Measurements from ENCODE around the gene ADAMTS13.
A peak's percentile ranks its signal among the peaks of the same experiment; 100 is the strongest.

ADAMTS13 gene

GRCh38 chr9:133476941-133477340 lies 54.8 kb downstream of the ADAMTS13 start:
- no peak overlapping the region for H3K4me3 ChIP-seq (ENCODE audit: low read depth, low read length)
- in situ Hi-C loops (cut with HindIII; ENCODE audit: low sequenced_read_pairs): no loop called here
- no peak for DNase-seq (ENCODE audit: low read depth)
- no peak for TF ChIP-seq CTCF (IDR thresholded peaks at IDR 0.05; ENCODE audit: low read depth, low read length, missing control alignments)

DNA sequence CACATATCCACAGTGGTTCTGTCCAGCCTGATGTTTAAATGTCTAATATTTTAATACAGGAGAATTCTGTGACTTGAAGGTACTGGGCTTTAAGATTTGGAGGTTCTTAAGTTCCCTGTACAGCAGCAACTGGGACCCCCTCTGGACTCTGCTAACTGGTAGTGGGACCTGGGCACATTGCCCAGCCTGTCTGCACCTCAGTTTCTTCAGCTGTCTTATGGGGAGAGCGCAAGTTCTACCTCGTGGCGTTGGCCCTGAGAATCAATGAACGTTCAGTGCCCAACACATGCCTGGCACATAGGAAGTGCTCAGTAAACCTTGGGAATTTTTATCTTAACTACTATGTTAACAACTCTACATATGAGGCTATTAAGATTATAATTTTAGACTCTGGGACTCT lies 55.3 kb downstream of the ADAMTS13 start:
- H3K4me3 ChIP-seq (ENCODE audit: low read depth, low read length): no peak overlapping the region
- in situ Hi-C loops (cut with HindIII; ENCODE audit: low sequenced_read_pairs): no loop called here
- no peak for TF ChIP-seq CTCF (IDR thresholded peaks at IDR 0.05; ENCODE audit: low read depth, low read length, missing control alignments)
- no peak for DNase-seq (ENCODE audit: low read depth)

GRCh38 chr9:133477992-133478850 lies 56.1 kb downstream of the ADAMTS13 start:
- H3K4me3 ChIP-seq (ENCODE audit: low read depth, low read length): peak overlapping the region; percentile 57
- TF ChIP-seq CTCF (IDR thresholded peaks at IDR 0.05; ENCODE audit: low read depth, low read length, missing control alignments): no peak
- in situ Hi-C loops (cut with HindIII; ENCODE audit: low sequenced_read_pairs): no loop called here
- no peak for DNase-seq (ENCODE audit: low read depth)

- in situ Hi-C loops (cut with HindIII; ENCODE audit: low sequenced_read_pairs): no loop called here
- no peak for TF ChIP-seq CTCF (IDR thresholded peaks at IDR 0.05; ENCODE audit: low read depth, low read length, missing control alignments)
- no peak for DNase-seq (ENCODE audit: low read depth)
- H3K4me3 ChIP-seq (ENCODE audit: low read depth, low read length): peak within 1 kb of the TSS; percentile 57
These were observed 56.9 kb downstream of the ADAMTS13 start, which contains the start of gene SLC2A6 for GRCh38 chr9:133478851-133479711. Gene SLC2A6 (minus strand): TSS chr9:133479099. CDS start chr9:133479059, 40 bp downstream.

- no peak for DNase-seq (ENCODE audit: low read depth)
- H3K4me3 ChIP-seq (ENCODE audit: low read depth, low read length): no peak overlapping the region
- in situ Hi-C loops (cut with HindIII; ENCODE audit: low sequenced_read_pairs): no loop called here
- TF ChIP-seq CTCF (IDR thresholded peaks at IDR 0.05; ENCODE audit: low read depth, low read length, missing control alignments): no peak
These were observed 61.4 kb downstream of the ADAMTS13 start for GRCh38 chr9:133483611-133484010.

- in situ Hi-C loops (cut with HindIII; ENCODE audit: low sequenced_read_pairs): no loop called here
- DNase-seq (ENCODE audit: low read depth): no peak
- TF ChIP-seq CTCF (IDR thresholded peaks at IDR 0.05; ENCODE audit: low read depth, low read length, missing control alignments): no peak
- no peak overlapping the region for H3K4me3 ChIP-seq (ENCODE audit: low read depth, low read length)
These were observed 62.7 kb downstream of the ADAMTS13 start for GRCh38 chr9:133484671-133485437.

Measured in astrocyte of the cerebellum (primary cell).